Activated B cell treated with CpG ODN at 0.5 μM for 24 hours (primary cell): Measurements from ENCODE around the gene GALNT12. TPM values are rescaled to one million over a fixed set of nuclear protein-coding genes. Genes with fewer than 3 reads are reported as not detected.
A peak's percentile ranks its signal among the peaks of the same experiment; 100 is the strongest.

ENCODE experiments used
- ATAC-seq: fragments of 200-7000 bp; cut with Tn5 transposase; one replicate; pipeline ENCODE4 v1.10.0; 2021; ENCODE audit warnings: low read depth, mild to moderate bottlenecking, moderate library complexity
- CTCF ChIA-PET: fragments of 350-600 bp; sonication (Branson Sonifier 250); formaldehyde crosslinking; loops from one replicate; lab custom pipeline; 2021; ENCODE audit warnings: antibody characterized with exemption; lab: Charles Lee
- POLR2A ChIA-PET: fragments of 350-600 bp; sonication (Branson Sonifier 250); formaldehyde crosslinking; loops from one replicate; lab custom pipeline; 2021; ENCODE audit warnings: antibody characterized with exemption; lab: Charles Lee
- DNase-seq: peaks from one replicate; pipeline ENCODE4 v3.0.0; 2022
- H3K27ac Mint-ChIP-seq: one replicate; pipeline ENCODE4 v1.8.0; 2020; ENCODE audit warnings: mixed read lengths
- H3K27me3 Mint-ChIP-seq: one replicate; pipeline ENCODE4 v1.8.0; 2021; ENCODE audit warnings: mixed read lengths
- H3K36me3 Mint-ChIP-seq: one replicate; pipeline ENCODE4 v1.8.0; 2021; ENCODE audit warnings: low read depth, mixed read lengths
- H3K4me1 Mint-ChIP-seq: one replicate; pipeline ENCODE4 v1.8.0; 2021; ENCODE audit warnings: mixed read lengths
- H3K4me3 Mint-ChIP-seq: one replicate; pipeline ENCODE4 v1.8.0; 2020; ENCODE audit warnings: mild to moderate bottlenecking, mixed read lengths
- H3K9me3 Mint-ChIP-seq: one replicate; pipeline ENCODE4 v1.8.0; 2020; ENCODE audit warnings: mixed read lengths
- intact Hi-C: fragments of 100-400 bp; cut with micrococcal nuclease; formaldehyde crosslinking; loops from one replicate; pipeline ENCODE4 v1.15.1; 2024
- total RNA-seq: library from RNA; stranded (reverse); gene quantifications from 2 replicates; pipeline ENCODE4 v1.2.3, GENCODE V29; 2022
- TF ChIP-seq, protein P1 (sequence below): fragments of 200-600 bp; IDR thresholded peaks from one replicate; pipeline ENCODE4 v1.8.0; 2022; ENCODE audit warnings: antibody characterized with exemption, mild to moderate bottlenecking

The GALNT12 gene
- total RNA-seq, 1 donor from 2014 or later: 2.0 TPM

DNA sequence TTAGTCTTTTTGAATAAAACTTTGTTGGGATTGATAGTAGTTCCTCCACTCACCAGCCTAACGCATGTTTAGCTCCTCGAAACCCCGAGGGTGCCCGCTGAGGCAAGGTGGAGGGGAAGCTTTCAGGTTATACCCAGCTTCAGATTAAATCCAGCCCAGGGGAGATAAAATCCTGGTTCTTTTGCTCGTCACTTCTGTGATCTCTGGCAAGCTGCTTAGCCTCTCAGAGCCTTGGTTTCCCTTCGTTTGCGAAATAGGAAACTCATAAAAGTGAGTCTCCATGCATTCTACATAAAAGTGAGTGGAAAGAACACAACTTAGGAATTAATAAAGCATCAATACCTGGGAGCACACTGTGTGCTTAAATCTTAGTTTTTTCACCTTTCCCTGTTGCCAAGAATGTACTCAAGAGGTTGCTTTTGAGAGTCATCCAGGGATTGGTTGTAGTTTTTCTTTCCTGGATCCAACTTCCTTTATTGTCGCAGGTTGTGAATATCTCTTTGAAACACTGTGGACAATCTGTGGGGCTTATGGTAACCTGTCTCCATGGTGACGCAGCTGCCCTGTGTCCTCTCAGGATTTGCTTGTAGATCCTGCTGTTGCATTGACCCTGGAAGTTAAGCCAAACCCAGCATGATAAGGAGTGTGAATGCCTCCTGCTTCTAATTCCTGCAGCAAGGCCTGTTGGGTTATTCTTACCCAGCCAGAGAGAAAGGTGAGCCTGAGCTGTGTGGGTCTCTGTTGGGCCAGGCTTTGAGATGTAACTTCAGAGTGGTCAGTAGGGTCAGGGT is 2.0 kb downstream of the GALNT12 start:
- no peak for ATAC-seq
- peak overlapping the region; percentile 29 for H3K4me3 Mint-ChIP-seq
- peaks cover 18% of the 10 kb centered on the region for H3K4me1 Mint-ChIP-seq
- no peaks in the 10 kb centered on the region for H3K9me3 Mint-ChIP-seq
- CTCF ChIA-PET: no interaction called here
- DNase-seq: no peak
- H3K27me3 Mint-ChIP-seq: peaks cover 11% of the 10 kb centered on the region
- POLR2A ChIA-PET: no interaction called here
- H3K27ac Mint-ChIP-seq: no peak overlapping the region
- H3K36me3 Mint-ChIP-seq: no peaks in the 10 kb centered on the region
- TF ChIP-seq, protein P1, sequence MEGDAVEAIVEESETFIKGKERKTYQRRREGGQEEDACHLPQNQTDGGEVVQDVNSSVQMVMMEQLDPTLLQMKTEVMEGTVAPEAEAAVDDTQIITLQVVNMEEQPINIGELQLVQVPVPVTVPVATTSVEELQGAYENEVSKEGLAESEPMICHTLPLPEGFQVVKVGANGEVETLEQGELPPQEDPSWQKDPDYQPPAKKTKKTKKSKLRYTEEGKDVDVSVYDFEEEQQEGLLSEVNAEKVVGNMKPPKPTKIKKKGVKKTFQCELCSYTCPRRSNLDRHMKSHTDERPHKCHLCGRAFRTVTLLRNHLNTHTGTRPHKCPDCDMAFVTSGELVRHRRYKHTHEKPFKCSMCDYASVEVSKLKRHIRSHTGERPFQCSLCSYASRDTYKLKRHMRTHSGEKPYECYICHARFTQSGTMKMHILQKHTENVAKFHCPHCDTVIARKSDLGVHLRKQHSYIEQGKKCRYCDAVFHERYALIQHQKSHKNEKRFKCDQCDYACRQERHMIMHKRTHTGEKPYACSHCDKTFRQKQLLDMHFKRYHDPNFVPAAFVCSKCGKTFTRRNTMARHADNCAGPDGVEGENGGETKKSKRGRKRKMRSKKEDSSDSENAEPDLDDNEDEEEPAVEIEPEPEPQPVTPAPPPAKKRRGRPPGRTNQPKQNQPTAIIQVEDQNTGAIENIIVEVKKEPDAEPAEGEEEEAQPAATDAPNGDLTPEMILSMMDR: no peak
- intact Hi-C loops: no loop called here

DNA sequence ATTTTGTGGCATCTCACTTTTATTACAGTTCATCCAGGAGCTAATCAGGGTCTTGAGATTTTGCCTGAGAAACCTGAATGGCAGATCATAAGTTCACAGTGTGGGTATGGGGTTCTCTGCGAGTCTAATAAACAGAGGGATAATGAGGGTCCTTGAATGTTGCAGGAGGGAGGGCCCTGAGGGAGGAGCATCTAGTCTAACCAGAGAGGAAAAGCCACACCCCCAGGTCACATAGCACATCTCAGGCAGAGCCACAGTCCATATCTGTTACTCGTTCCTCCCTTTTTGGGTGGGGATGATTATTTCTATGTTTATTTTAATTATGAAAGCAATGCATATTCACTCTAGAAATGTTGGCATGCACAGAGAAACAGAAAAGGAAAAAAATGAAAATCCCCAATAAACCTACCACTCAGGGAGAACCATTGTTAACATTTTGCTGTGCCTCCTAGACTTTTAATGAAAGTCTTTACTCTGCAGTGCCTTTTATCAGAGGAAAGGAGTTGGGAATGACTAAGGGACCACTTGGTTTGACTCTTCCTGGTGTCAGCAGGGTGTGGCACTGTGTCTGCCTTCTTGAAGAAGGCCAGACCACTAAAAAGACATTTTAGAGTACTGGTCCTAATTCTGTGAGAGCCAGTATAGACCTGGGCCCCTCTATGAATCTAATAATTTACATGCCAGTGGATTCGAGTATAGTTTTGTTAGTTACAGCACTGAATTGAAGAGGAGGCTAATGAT is 2.8 kb downstream of the GALNT12 start:
- CTCF ChIA-PET: no interaction called here
- POLR2A ChIA-PET: no interaction called here
- Mint-ChIP-seq H3K4me3 (no peak overlapping the region), H3K27ac (no peak overlapping the region), H3K36me3 (no peaks in the 10 kb centered on the region), H3K27me3 (peaks cover 11% of the 10 kb centered on the region), H3K4me1 (peaks cover 18% of the 10 kb centered on the region), H3K9me3 (no peaks in the 10 kb centered on the region)
- ATAC-seq (no peak), DNase-seq (no peak)
- intact Hi-C loops: no loop called here
- TF ChIP-seq, protein P1: no peak

DNA sequence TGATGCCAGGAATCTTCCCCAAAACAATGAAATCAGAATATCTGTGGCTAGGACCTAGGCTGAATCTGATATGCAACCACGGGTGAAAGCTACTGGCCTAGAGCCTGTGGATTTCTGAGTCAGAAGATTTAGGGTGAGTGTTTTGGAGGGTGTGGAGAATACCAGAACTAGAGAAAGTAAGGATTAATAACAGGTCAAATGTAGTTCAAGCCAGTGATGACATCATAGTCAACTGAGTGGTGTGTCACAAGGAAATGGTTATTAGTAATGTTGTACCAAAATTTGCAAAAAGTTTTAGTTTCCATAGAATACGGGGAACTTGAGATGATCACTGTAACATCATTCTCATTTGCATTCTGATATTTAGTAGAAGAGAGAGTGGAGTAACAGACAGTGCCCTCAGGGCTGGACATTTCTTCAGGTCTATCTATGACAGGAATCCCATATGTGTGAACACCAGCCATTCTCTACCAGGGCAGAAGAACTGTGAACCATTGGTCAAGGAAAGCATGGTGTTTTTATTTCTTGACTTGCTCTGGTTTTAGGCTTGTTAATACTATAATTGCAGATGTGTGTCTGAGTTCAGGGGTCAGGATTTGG is 3.7 kb downstream of the GALNT12 start:
- H3K36me3 Mint-ChIP-seq: no peaks in the 10 kb centered on the region
- no peak for ATAC-seq

DNA sequence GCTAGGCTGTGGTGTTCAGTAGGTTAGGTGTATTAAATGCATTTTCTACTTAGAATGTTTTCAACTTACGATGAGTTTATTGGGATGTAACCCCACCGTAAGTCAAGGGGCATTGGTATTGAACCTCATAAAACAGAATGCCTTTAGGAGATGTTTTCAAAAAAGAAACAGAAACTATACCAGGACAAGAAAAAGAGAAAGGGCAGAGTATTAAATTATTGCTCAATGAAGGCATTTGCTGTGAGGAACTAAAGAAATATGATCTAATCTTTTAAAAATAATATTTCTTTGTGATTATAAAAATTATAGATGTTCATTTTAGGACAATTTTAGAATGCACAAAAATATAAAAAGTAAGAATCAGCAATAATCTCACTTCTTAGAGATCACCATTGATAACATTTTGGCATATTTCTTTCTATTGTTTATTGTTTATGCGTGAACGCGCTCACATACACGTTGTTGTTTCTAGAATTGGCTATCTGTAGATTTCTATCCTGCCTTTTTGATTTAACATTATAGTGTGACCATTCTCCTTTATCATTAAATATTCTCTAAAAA is 8.0 kb downstream of the GALNT12 start:
- H3K4me3 Mint-ChIP-seq: no peak overlapping the region
- ChIA-PET POLR2A (no interaction called here), CTCF (no interaction called here)
- H3K36me3 Mint-ChIP-seq: no peaks in the 10 kb centered on the region
- no peak for ATAC-seq
- no peaks in the 10 kb centered on the region for H3K4me1 Mint-ChIP-seq
- peaks cover 3% of the 10 kb centered on the region for H3K9me3 Mint-ChIP-seq
- no peak overlapping the region for H3K27ac Mint-ChIP-seq
- intact Hi-C loops: no loop called here
- no peaks in the 10 kb centered on the region for H3K27me3 Mint-ChIP-seq
- DNase-seq: no peak
- TF ChIP-seq, protein P1: no peak

More for the DNA sequence above, 3.7 kb downstream of the GALNT12 start:
- peaks cover 11% of the 10 kb centered on the region for H3K27me3 Mint-ChIP-seq
- DNase-seq: no peak
- no peaks in the 10 kb centered on the region for H3K9me3 Mint-ChIP-seq
- ChIA-PET POLR2A (no interaction called here), CTCF (no interaction called here)
- no peak overlapping the region for H3K4me3 Mint-ChIP-seq
- H3K27ac Mint-ChIP-seq: no peak overlapping the region
- TF ChIP-seq, protein P1: no peak
- intact Hi-C loops: no loop called here
- H3K4me1 Mint-ChIP-seq: peaks cover 18% of the 10 kb centered on the region

DNA sequence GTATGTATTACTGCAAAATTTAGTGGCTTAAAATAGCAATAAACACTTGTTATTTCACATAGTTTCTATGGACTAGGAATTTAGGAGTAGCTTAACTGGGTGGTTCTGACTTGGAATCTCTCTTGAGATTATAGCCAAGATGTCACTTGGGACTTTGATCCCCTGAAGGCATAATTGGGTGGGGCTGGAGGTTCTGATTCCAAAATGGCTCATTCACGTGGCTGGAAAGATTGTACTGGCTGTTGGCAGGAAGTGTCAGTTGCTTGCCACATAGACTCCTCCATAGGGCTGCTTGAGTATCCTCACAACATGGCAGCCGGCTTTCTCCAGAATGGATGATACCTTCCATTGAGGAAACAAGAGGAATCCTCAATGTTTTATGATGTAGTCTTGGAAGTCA is 11.3 kb downstream of the GALNT12 start:
- TF ChIP-seq, protein P1: no peak
- no peaks in the 10 kb centered on the region for H3K4me1 Mint-ChIP-seq
- DNase-seq (no peak), ATAC-seq (no peak)
- peaks cover 3% of the 10 kb centered on the region for H3K9me3 Mint-ChIP-seq
- H3K36me3 Mint-ChIP-seq: no peaks in the 10 kb centered on the region
- H3K4me3 Mint-ChIP-seq: no peak overlapping the region
- intact Hi-C loops: no loop called here
- no peaks in the 10 kb centered on the region for H3K27me3 Mint-ChIP-seq
- ChIA-PET POLR2A (no interaction called here), CTCF (no interaction called here)
- H3K27ac Mint-ChIP-seq: no peak overlapping the region
